ENCODE measurements around the gene CORO1A. TPM values are rescaled to one million over a fixed set of nuclear protein-coding genes. Genes with fewer than 3 reads are reported as not detected.

CORO1A gene
- 1.9 to 2.9 TPM (median 2.8 TPM) in 5 replicates for total RNA-seq (2022; extraction: Qiagen RNA extraction)

GRCh38 chr16:30183233-30184095 lies at the start of gene CORO1A:
Gene CORO1A (plus strand): TSS chr16:30183602. CDS start chr16:30185210, 1,608 bp downstream.

GRCh38 chr16:30193615-30194014 lies 10.2 kb downstream of the CORO1A start, which contains the start of the genes BOLA2B and SLX1A:
Gene BOLA2B (minus strand): TSS chr16:30193666. CDS start chr16:30193595, 71 bp downstream.
Gene SLX1A (plus strand): TSS chr16:30193875. CDS start chr16:30194085, 210 bp downstream.

GRCh38 chr16:30199049-30199448 lies 15.6 kb downstream of the CORO1A start, which contains the start of gene SULT1A3:
Gene SULT1A3 (plus strand): TSS chr16:30199255. CDS start chr16:30200729, 1,474 bp downstream.

Other genes starting within 250 kb of the CORO1A start
- gene TMEM219, start 221.5 kb upstream of the CORO1A start, total RNA-seq (2022; extraction: Qiagen RNA extraction) = 83.5 to 102 TPM (median 96.1 TPM) in 5 replicates
- 28.0 to 31.9 TPM (median 30.9 TPM) in 5 replicates for gene TAOK2, start 209.7 kb upstream of the CORO1A start, total RNA-seq (2022; extraction: Qiagen RNA extraction)
- gene HIRIP3, start 188.0 kb upstream of the CORO1A start, total RNA-seq (2022; extraction: Qiagen RNA extraction) = 14.5 to 17.7 TPM (median 15.5 TPM) in 5 replicates
- 94.8 to 122 TPM (median 102 TPM) in 5 replicates for gene INO80E, start 187.4 kb upstream of the CORO1A start, total RNA-seq (2022; extraction: Qiagen RNA extraction)
- gene DOC2A, start 172.6 kb upstream of the CORO1A start, total RNA-seq (2022; extraction: Qiagen RNA extraction) = 1.5 to 2.5 TPM (median 2.0 TPM) in 5 replicates
- not detected in 5 replicates for gene C16orf92, start 160.4 kb upstream of the CORO1A start, total RNA-seq (2022; extraction: Qiagen RNA extraction)
- 0.18 to 0.43 TPM (median 0.32 TPM) in 5 replicates for gene TLCD3B, start 152.3 kb upstream of the CORO1A start, total RNA-seq (2022; extraction: Qiagen RNA extraction)
- 1,622 to 1,806 TPM (median 1,747 TPM) in 5 replicates for gene ALDOA, start 117.8 kb upstream of the CORO1A start, total RNA-seq (2022; extraction: Qiagen RNA extraction)
- gene PPP4C, start 107.6 kb upstream of the CORO1A start, total RNA-seq (2022; extraction: Qiagen RNA extraction) = 137 to 149 TPM (median 140 TPM) in 5 replicates
- 0.23 to 0.33 TPM (median 0.28 TPM) in 5 replicates for gene TBX6, start 91.7 kb upstream of the CORO1A start, total RNA-seq (2022; extraction: Qiagen RNA extraction)
- gene YPEL3, start 87.4 kb upstream of the CORO1A start, total RNA-seq (2022; extraction: Qiagen RNA extraction) = 4.2 to 10.2 TPM (median 7.7 TPM) in 5 replicates
- 1.2 to 1.5 TPM (median 1.3 TPM) in 5 replicates for gene GDPD3, start 70.1 kb upstream of the CORO1A start, total RNA-seq (2022; extraction: Qiagen RNA extraction)
- 32.3 to 36.4 TPM (median 35.2 TPM) in 5 replicates for gene MAPK3, start 60.4 kb upstream of the CORO1A start, total RNA-seq (2022; extraction: Qiagen RNA extraction)
- 98.3 to 218 TPM (median 209 TPM) in 5 replicates for gene BOLA2B, start 10.1 kb downstream of the CORO1A start, total RNA-seq (2022; extraction: Qiagen RNA extraction)
- gene SLX1A, start 10.3 kb downstream of the CORO1A start, total RNA-seq (2022; extraction: Qiagen RNA extraction) = 7.8 to 14.7 TPM (median 13.7 TPM) in 5 replicates
- gene SULT1A3, start 15.7 kb downstream of the CORO1A start, total RNA-seq (2022; extraction: Qiagen RNA extraction) = 4.9 to 10.8 TPM (median 7.0 TPM) in 5 replicates
- 1.7 to 3.0 TPM (median 2.7 TPM) in 5 replicates for gene NPIPB13, start 64.9 kb downstream of the CORO1A start, total RNA-seq (2022; extraction: Qiagen RNA extraction)
- 61.2 to 68.0 TPM (median 65.7 TPM) in 5 replicates for gene CD2BP2, start 171.7 kb downstream of the CORO1A start, total RNA-seq (2022; extraction: Qiagen RNA extraction)
- 26.1 to 31.4 TPM (median 28.8 TPM) in 5 replicates for gene TBC1D10B, start 186.9 kb downstream of the CORO1A start, total RNA-seq (2022; extraction: Qiagen RNA extraction)
- gene MYL11, start 191.2 kb downstream of the CORO1A start, total RNA-seq (2022; extraction: Qiagen RNA extraction) = 0.39 to 0.67 TPM in 2 of 5 replicates, not detected in the others
- 0.97 to 2.6 TPM (median 2.1 TPM) in 5 replicates for gene SEPTIN1, start 199.0 kb downstream of the CORO1A start, total RNA-seq (2022; extraction: Qiagen RNA extraction)
- 12.3 to 13.4 TPM (median 12.9 TPM) in 5 replicates for gene ZNF48, start 211.8 kb downstream of the CORO1A start, total RNA-seq (2022; extraction: Qiagen RNA extraction)
- gene ZNF771, start 224.0 kb downstream of the CORO1A start, total RNA-seq (2022; extraction: Qiagen RNA extraction) = 2.9 to 6.5 TPM (median 5.4 TPM) in 5 replicates
- gene DCTPP1, start 246.4 kb downstream of the CORO1A start, total RNA-seq (2022; extraction: Qiagen RNA extraction) = 106 to 133 TPM (median 129 TPM) in 5 replicates